IPS-15b (cell line): Measurements from ENCODE around the gene SINHCAF.

Experiments used
- H3K27me3 ChIP-seq: one replicate; pipeline ENCODE4 v1.6.1; 2013; ENCODE audit warnings: low read length; ENCODE audit not compliant: control insufficient read depth, insufficient read depth
- H3K36me3 ChIP-seq: one replicate; pipeline ENCODE4 v1.6.1; 2013; ENCODE audit warnings: low read length; ENCODE audit not compliant: control insufficient read depth, insufficient read depth
- H3K4me1 ChIP-seq: one replicate; pipeline ENCODE4 v1.6.1; 2013; ENCODE audit warnings: mild to moderate bottlenecking, low read length; ENCODE audit not compliant: control insufficient read depth, insufficient read depth
- H3K4me3 ChIP-seq: one replicate; pipeline ENCODE4 v1.5.1; 2013; ENCODE audit warnings: low read depth, low read length
- H3K9ac ChIP-seq: one replicate; pipeline ENCODE4 v1.6.1; 2013; ENCODE audit warnings: low read depth, mild to moderate bottlenecking, low read length
- H3K9me3 ChIP-seq: one replicate; pipeline ENCODE4 v1.6.1; 2013; ENCODE audit warnings: mild to moderate bottlenecking, low read length; ENCODE audit not compliant: control insufficient read depth, insufficient read depth

The SINHCAF gene

DNA sequence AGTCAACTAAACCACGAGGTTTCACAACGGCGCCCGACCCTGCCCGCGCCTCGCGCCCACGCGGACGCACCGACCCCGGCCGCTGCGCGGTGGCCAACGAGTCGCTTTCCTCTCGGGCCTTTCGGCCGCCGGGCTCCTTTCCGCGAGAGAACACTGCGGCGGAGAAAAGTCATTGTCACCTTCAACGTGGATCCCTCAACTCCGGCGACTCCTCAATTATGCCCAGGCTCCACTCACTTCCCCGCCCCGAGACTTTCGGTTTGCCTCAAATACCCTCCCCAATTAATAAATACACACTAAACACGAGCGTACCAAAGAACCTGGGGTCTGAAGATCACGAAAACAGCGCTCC is 450 bp downstream of the SINHCAF start:
- peaks cover 17% of the 10 kb centered on the region for H3K4me1 ChIP-seq
- peak overlapping the region; percentile 98 for H3K4me3 ChIP-seq
- peak overlapping the region; percentile 99 for H3K9ac ChIP-seq
- H3K36me3 ChIP-seq = peaks cover 7% of the 10 kb centered on the region
- no peaks in the 10 kb centered on the region for H3K27me3 ChIP-seq
- H3K9me3 ChIP-seq = no peaks in the 10 kb centered on the region

DNA sequence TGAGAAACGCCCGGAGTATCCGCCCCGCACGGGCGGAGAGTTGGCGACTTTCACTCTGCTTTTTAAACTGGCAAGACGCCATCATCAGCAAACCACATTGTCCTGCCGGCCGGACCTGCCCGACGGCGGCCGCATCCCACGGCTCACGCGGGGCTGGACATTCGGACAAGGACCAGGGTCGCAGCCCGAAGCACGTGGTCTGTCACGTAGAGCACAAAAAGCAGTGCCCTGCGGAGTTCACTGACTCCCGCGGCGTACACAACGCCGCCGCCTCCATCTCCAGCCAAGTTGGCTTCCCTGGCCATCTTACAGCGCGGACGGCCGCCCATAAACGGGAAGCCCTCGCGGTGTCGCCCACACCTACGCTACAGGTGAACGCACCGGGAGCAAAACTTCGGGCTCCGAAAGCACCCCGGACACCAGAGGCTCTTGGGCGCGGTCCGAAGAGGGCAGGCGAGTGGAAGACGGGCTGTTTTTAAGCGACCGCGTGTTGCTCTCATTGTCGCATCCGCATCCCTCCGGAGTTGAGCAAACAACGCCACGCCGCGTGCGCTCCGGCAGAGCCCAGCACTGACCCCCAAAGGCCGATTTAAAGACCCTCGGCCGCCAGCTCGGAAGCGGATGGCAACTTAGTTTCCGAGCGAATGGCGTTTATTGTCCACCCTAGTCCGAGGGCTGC is 966 bp downstream of the SINHCAF start:
- Histone ChIP-seq H3K27me3 (no peaks in the 10 kb centered on the region), H3K4me1 (peaks cover 19% of the 10 kb centered on the region), H3K36me3 (peaks cover 7% of the 10 kb centered on the region), H3K9me3 (no peaks in the 10 kb centered on the region), H3K9ac (peak overlapping the region; percentile 99), H3K4me3 (peak overlapping the region; percentile 98)

DNA sequence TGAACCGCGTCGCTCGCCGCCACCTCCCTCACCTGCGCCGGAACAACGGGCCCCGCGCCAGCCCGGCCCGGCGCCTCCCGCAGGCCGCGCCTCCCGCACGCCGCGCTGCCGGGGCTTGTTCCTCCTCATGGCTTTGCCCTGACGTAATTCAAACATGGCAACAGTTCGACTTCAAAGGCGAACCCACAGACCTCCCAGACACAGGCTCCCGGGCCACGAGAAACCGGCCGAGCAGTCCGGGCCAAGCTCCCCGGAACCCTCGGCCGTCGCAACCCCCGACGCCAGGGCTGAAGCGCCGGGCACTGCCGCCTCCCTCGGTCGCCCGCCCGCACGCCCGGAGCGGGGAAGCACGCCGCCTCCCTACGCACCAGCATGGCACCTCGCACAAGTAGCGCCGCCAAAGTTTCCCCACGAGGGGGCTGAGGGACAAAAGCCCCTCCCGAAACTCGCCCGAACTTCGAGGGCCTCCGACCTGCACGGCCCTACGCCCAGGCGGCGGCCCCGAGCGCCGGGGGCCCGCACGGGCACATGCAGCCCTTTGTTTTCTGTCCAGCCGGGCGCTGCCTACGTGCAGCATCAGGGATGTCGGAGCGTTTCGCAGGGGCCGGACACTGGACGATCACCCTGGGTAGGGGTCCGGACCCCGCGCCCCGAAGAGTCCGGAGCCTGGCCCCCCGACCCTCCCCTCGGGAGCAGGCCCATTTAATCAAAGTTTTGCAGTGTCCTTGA is 1.7 kb downstream of the SINHCAF start:
- Histone ChIP-seq H3K27me3 (no peaks in the 10 kb centered on the region), H3K36me3 (peaks cover 7% of the 10 kb centered on the region), H3K9ac (peak overlapping the region; percentile 99), H3K4me3 (peak overlapping the region; percentile 98), H3K4me1 (peaks cover 25% of the 10 kb centered on the region), H3K9me3 (no peaks in the 10 kb centered on the region)

DNA sequence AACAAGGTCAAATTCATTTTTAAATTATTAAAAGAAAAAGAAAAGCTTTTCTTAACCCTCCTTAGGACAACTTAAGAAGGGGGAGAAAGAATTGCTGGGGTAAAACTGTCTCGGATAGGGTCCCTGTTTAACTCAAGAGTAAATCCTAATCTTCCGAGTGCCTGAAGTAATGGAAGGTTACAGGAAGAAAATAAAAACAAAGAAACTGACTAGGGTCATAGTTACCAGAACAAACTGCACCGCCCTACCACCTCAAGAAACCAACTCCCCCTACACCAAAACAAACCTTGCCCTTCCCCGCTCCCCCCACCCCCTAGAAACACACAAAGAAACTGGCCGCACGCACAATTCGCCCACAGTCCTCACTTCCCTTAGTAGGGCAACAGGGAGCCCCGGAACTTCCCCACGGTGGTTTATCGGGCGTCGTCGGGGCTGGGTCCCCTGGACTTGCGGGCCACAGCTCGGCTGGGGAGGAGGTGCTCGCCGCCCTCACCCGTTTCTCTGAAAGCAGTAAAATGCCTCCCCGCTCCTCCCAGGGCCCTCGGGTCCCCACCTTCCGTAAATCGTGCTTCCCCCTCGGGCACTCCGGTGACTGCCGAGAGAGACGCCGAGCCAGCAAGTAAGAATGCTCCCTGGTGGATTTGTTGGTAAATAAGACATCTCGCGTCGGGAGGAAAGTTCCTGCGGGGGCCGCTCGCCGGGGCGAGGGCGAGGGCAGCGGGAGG is 2.4 kb downstream of the SINHCAF start:
- H3K36me3 ChIP-seq = peaks cover 7% of the 10 kb centered on the region
- no peaks in the 10 kb centered on the region for H3K9me3 ChIP-seq
- H3K4me1 ChIP-seq = peaks cover 28% of the 10 kb centered on the region
- H3K4me3 ChIP-seq = peak overlapping the region; percentile 98
- H3K9ac ChIP-seq = peak overlapping the region; percentile 99
- H3K27me3 ChIP-seq = no peaks in the 10 kb centered on the region

DNA sequence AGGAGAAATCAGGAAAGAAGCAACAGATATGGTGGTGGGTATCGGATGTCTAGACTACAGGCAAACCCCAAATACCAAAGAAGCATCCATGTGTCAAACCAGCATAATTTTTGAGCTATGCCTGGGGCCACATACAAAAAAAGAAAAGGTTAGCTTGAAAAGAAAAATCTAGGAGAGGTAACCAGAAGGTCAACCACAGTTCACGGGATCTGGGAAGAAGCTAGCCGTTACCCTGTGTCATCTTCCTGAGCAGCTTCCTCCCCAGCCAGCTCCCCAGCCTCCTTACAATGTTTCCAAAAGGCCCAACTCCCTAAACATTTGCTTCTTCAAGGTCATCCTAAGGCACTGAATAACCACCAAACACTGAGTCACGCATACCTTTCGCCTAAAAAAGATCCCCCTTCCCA is 3.1 kb downstream of the SINHCAF start:
- Histone ChIP-seq H3K9ac (peak overlapping the region; percentile 99), H3K27me3 (no peaks in the 10 kb centered on the region), H3K4me3 (peak overlapping the region; percentile 98), H3K9me3 (no peaks in the 10 kb centered on the region), H3K36me3 (peaks cover 7% of the 10 kb centered on the region), H3K4me1 (peaks cover 35% of the 10 kb centered on the region)

DNA sequence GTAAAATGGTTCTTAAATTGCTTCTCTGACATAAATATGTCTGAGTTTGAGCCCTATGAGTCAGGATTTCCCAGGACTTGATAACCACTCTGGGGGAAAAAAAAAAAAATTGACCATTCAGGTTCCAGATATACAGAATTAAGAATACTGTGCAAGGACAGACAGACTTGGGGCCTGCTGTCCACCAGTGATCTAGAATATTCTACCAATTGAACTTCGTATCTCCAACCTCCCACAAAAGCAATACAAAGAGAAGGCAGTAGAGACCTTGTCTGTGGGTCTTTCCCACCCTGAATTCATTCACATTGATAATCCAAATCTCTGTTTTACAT is 4.1 kb downstream of the SINHCAF start:
- H3K9ac ChIP-seq = no peak overlapping the region
- H3K4me1 ChIP-seq = peaks cover 44% of the 10 kb centered on the region
- H3K36me3 ChIP-seq = peaks cover 7% of the 10 kb centered on the region
- H3K27me3 ChIP-seq = no peaks in the 10 kb centered on the region
- peak overlapping the region; percentile 98 for H3K4me3 ChIP-seq
- H3K9me3 ChIP-seq = no peaks in the 10 kb centered on the region

DNA sequence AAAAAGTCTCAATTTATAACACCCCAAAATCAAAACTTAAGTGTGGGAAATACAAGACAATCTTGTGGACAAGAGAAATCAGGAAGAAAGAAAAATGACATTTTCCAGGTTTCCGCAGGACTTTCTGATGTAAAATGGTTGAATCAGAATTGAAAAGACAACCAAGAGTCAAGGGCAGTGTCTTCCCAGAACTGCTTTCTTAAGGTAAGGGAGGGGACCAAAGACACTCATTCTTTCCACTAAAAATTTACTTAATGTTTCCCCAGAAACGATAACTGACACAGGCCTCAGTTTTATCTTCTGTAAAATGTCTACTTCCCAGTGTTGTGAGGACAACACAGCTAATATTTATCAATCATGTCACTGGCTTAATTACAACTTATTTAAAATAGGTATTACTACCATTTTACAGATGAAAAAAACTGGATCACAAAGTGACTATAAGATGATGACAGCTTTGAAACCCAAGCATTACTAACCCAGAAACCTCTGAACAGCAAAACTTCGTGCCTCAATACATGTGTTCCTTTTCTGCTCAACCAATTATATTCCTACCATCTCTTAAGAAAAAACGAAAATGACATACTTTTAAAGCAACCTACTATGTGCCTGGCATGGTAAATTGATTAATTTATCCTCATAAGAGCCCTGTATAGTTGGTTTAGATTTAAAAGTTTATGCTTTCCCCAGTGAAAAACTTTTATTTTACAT is 4.6 kb downstream of the SINHCAF start:
- peaks cover 45% of the 10 kb centered on the region for H3K4me1 ChIP-seq
- no peaks in the 10 kb centered on the region for H3K9me3 ChIP-seq
- peak overlapping the region; percentile 98 for H3K4me3 ChIP-seq
- no peak overlapping the region for H3K9ac ChIP-seq
- peaks cover 7% of the 10 kb centered on the region for H3K36me3 ChIP-seq
- no peaks in the 10 kb centered on the region for H3K27me3 ChIP-seq

DNA sequence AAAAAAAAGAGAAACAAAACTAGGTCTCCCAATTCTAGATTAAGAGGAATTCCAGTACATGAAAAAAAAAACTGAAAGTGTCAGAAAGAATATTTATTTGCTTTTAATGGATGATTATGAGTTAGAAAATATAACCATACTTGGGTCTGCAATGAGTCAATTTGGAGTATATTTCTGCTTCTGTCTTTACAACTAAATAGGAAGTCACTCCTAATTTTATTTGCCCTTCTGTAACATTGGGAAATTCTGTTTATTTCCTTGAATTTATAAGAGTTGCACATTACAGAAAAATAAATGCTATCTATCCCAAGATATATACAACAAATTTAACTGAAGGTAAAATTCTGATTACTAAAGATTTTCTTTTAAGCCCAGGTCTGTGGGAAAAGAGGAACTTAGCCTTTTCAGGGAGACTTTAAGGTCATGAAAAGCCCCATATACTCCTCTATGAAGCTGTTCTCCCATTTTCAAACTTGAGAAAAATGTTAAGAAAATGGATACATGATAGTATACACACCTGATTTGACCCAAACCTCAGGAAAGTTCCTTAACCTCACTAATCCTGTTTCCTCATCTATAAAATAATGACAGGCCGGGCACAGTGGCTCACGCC is 7.2 kb downstream of the SINHCAF start:
- no peaks in the 10 kb centered on the region for H3K27me3 ChIP-seq
- H3K9ac ChIP-seq = no peak overlapping the region
- no peak overlapping the region for H3K4me3 ChIP-seq
- H3K4me1 ChIP-seq = peaks cover 58% of the 10 kb centered on the region
- H3K36me3 ChIP-seq = peaks cover 1% of the 10 kb centered on the region
- H3K9me3 ChIP-seq = no peaks in the 10 kb centered on the region

DNA sequence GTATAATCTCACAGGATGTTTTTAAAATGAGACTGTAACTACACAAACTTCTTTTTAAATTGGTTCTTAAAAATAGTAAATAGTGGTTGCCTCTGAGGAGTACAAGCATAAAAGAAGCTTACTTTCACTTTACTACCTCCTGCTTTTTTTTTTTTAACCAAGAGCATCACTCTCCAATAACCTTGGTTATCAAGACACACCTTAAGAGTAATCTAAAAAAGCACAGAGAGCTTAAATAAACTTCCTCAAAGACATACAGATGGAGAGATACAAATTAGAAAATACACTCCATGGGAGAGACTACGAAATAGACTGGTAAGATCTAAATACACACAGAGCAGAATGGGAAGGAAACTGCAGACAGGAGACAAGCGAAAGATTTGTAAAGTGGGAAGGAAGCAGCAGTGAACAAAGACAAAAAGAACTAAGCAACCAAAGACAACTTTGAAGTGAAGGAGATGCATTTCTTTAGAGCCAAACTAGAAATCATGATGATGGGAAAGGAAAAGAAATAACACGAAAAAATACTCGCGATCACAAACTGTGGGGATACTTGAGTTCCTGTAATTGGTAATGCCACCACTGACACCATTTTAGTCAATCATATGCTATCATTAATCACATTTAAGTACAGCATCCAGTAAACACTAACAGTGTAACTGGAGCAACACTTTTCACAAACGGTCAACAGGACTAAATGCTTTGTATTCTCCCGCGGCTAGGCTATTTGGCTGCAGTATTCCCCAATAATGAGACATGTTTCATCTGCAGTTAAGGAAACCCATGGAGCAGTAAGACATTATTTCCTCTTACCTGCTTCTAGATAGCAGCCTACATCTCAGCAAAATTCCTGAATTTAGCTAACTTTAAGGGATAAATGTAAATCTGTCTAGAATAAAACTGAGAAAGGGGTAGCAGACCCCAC is 8.2 kb downstream of the SINHCAF start:
- no peaks in the 10 kb centered on the region for H3K27me3 ChIP-seq
- H3K4me1 ChIP-seq = peaks cover 58% of the 10 kb centered on the region
- peak overlapping the region; percentile 5 for H3K4me3 ChIP-seq
- peak overlapping the region; percentile 12 for H3K9ac ChIP-seq
- H3K9me3 ChIP-seq = no peaks in the 10 kb centered on the region
- no peaks in the 10 kb centered on the region for H3K36me3 ChIP-seq

DNA sequence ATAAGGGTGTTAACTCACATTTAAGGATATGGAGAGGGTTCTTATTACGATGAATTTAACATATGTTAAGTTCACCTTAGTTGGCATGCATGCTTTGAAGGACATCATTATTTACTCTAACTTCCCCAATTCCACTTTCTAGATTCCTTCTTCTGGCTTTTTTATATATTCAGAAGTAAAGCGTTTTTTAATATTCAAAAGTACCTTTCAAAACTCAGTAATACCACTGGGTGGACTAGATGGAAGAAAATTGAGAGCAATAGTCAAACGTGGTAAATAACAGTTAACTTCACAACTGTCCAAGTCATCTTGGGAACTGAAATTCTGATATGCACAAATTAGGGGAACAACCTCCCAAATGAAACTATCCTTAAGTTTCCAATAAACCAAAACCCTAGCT is 9.1 kb downstream of the SINHCAF start:
- Histone ChIP-seq H3K27me3 (no peaks in the 10 kb centered on the region), H3K4me1 (peaks cover 57% of the 10 kb centered on the region), H3K9me3 (no peaks in the 10 kb centered on the region), H3K36me3 (no peaks in the 10 kb centered on the region), H3K4me3 (peak overlapping the region; percentile 5), H3K9ac (no peak overlapping the region)
